Transverse colon (tissue), 4 donors: ENCODE results near the gene KCNMB1. TPM values are rescaled to one million over a fixed set of nuclear protein-coding genes. Genes with fewer than 3 reads are reported as not detected.

Experiments used
- DNase-seq: peaks from one replicate; pipeline ENCODE4 v3.0.0-alpha.2; 2019
- H3K27ac ChIP-seq, 4 donors: fragments of 200-600 bp; sonication (generic); 2 replicates each; pipeline ENCODE4 v1.5.1; 2016 to 2018; ENCODE audit warnings: inconsistent platforms in 4 of 4
- H3K27me3 ChIP-seq: fragments of 200-600 bp; sonication (generic); 2 replicates; pipeline ENCODE4 v1.5.1; 2017; ENCODE audit warnings: inconsistent platforms
- H3K36me3 ChIP-seq, 4 donors: fragments of 200-600 bp; sonication (generic); 2 replicates each; pipeline ENCODE4 v1.5.1; 2017 to 2019; ENCODE audit warnings: inconsistent platforms in 4 of 4
- H3K4me1 ChIP-seq, 4 donors: fragments of 200-600 bp; sonication (generic); 2 replicates each; pipeline ENCODE4 v1.5.1; 2017 to 2020; ENCODE audit warnings: inconsistent platforms in 4 of 4
- H3K4me3 ChIP-seq, 4 donors: fragments of 200-600 bp; sonication (generic); 1 replicate in 1 of 4; 2 replicates in 3 of 4; pipeline versions ENCODE4 v1.5.1 to v1.6.1; 2017 to 2019; ENCODE audit warnings: inconsistent platforms in 4 of 4
- H3K9me3 ChIP-seq, 2 donors: fragments of 200-600 bp; sonication (generic); 2 replicates each; pipeline ENCODE4 v1.5.1; 2017 to 2019; ENCODE audit warnings: inconsistent platforms in 2 of 2
- CTCF ChIP-seq, 5 experiments: fragments of 200-600 bp in 3 of 5; fragments of 450-650 bp in 2 of 5; sonication (generic) in 3 of 5; IDR thresholded peaks; 1 replicate in 2 of 5; 2 replicates in 3 of 5; pipeline ENCODE4 v1.5.1; 2016 to 2017; ENCODE audit warnings: antibody characterized with exemption in 5 of 5, inconsistent platforms in 3 of 5, mild to moderate bottlenecking in 2 of 5, moderate library complexity in 1 of 5
- EP300 ChIP-seq: sonication (generic); formaldehyde crosslinking; IDR thresholded peaks from one replicate; pipeline ENCODE4 v1.6.1; 2017; ENCODE audit warnings: antibody characterized with exemption, low read depth
- POLR2A ChIP-seq: fragments of 450-650 bp; IDR thresholded peaks from one replicate; pipeline ENCODE4 v1.6.1; 2016; ENCODE audit warnings: antibody characterized with exemption, mild to moderate bottlenecking, moderate library complexity
- POLR2AphosphoS5 ChIP-seq, 3 donors: sonication (generic); formaldehyde crosslinking; IDR thresholded peaks; one replicate each; pipeline ENCODE4 v1.6.1; 2016; ENCODE audit warnings: antibody characterized with exemption in 3 of 3
- WGBS, 2 donors: methylation state at CpG; one replicate each; pipeline ENCODE4 v1.1.5; 2018; ENCODE audit warnings: low coverage in 1 of 2; 5-methylcytosine and 5-hydroxymethylcytosine counted together
- in situ Hi-C, 4 donors: fragments of 200-750 bp; cut with MboI; loops; one replicate each; pipeline versions ENCODE4 v1.15.0 to v1.15.1; 2017; ENCODE audit warnings: low sequenced_read_pairs in 3 of 4, low pct_ligation_motif_present in 1 of 4, low pct_unique_long_range_greater_than_20kb in 1 of 4
- intact Hi-C: fragments of 100-400 bp; cut with DNase I; formaldehyde crosslinking; loops from one replicate; pipeline ENCODE4 v1.15.1; 2023; ENCODE audit warnings: low total_unique reads
- total RNA-seq, 4 donors: library from RNA; depleted of rRNA; stranded (reverse); fragments of >200 nt; gene quantifications; one replicate each; pipeline ENCODE4 v1.1.0, GENCODE V29; 2016

Gene KCNMB1
- total RNA-seq, 4 donors from 2014 or later: 6.0 to 17.2 (median 8.0) TPM

- WGBS, 2 donors: 50 to 72% methylated on average over 5 to 11 of the region's 11 CpGs
- Histone ChIP-seq H3K9me3 (no peaks in the 10 kb centered on the region), H3K4me1 (peaks cover 0 to 18% (median 8%) of the 10 kb centered on the region in 4 donors), H3K27ac (peak overlapping the region; percentile 57 to 75 (median 72)), H3K4me3 (no peak overlapping the region), H3K36me3 (no peaks in the 10 kb centered on the region), H3K27me3 (no peaks in the 10 kb centered on the region)
- intact Hi-C loops (no loop called here), in situ Hi-C loops (no loop called here)
- no peak for TF ChIP-seq POLR2A
- no peak for TF ChIP-seq CTCF (IDR thresholded peaks at IDR 0.05)
- TF ChIP-seq EP300: no peak
- no peak for TF ChIP-seq POLR2AphosphoS5 (IDR thresholded peaks at IDR 0.05)
- no peak for DNase-seq
These were observed 58.6 kb downstream of the KCNMB1 start for GRCh38 chr5:170330568-170331054.

- in situ Hi-C loops (no loop called here), intact Hi-C loops (no loop called here)
- H3K9me3 ChIP-seq: no peaks in the 10 kb centered on the region
- DNase-seq: no peak
- no peaks in the 10 kb centered on the region for H3K36me3 ChIP-seq
- H3K27ac ChIP-seq: no peak overlapping the region
- no peak overlapping the region for H3K4me3 ChIP-seq
- no peaks in the 10 kb centered on the region for H3K27me3 ChIP-seq
- WGBS, 2 donors: 70 to 80% methylated on average over 3 of the region's 3 CpGs
- no peak for TF ChIP-seq EP300
- no peak for TF ChIP-seq POLR2AphosphoS5 (IDR thresholded peaks at IDR 0.05)
- TF ChIP-seq POLR2A: no peak
- no peak for TF ChIP-seq CTCF (IDR thresholded peaks at IDR 0.05)
- H3K4me1 ChIP-seq: peaks cover 0 to 18% (median 8%) of the 10 kb centered on the region in 4 donors
These were observed 59.6 kb downstream of the KCNMB1 start for GRCh38 chr5:170329524-170329923.

- TF ChIP-seq POLR2A (no peak), EP300 (no peak), CTCF (IDR thresholded peaks at IDR 0.05) (no peak), POLR2AphosphoS5 (IDR thresholded peaks at IDR 0.05) (no peak)
- Histone ChIP-seq H3K27me3 (no peaks in the 10 kb centered on the region), H3K9me3 (no peaks in the 10 kb centered on the region), H3K36me3 (no peaks in the 10 kb centered on the region), H3K27ac (no peak overlapping the region), H3K4me1 (peaks cover 0 to 13% (median 8%) of the 10 kb centered on the region in 4 donors), H3K4me3 (no peak overlapping the region)
- intact Hi-C loops: no loop called here
- WGBS, 2 donors: 85 to 89% methylated on average over 2 of the region's 2 CpGs
- in situ Hi-C loops: no loop called here
- DNase-seq: no peak
These were observed 61.3 kb downstream of the KCNMB1 start for GRCh38 chr5:170327829-170328228.

- DNase-seq: no peak
- H3K27me3 ChIP-seq: no peaks in the 10 kb centered on the region
- H3K27ac ChIP-seq: no peak overlapping the region
- intact Hi-C loops (no loop called here), in situ Hi-C loops (no loop called here)
- H3K4me3 ChIP-seq: no peak overlapping the region
- H3K9me3 ChIP-seq: no peaks in the 10 kb centered on the region
- TF ChIP-seq POLR2A: no peak
- no peak for TF ChIP-seq EP300
- no peak for TF ChIP-seq POLR2AphosphoS5 (IDR thresholded peaks at IDR 0.05)
- no peak for TF ChIP-seq CTCF (IDR thresholded peaks at IDR 0.05)
- no peaks in the 10 kb centered on the region for H3K36me3 ChIP-seq
- H3K4me1 ChIP-seq: peaks cover 0 to 13% (median 8%) of the 10 kb centered on the region in 4 donors
- 49 to 55% methylated on average over 4 of the region's 4 CpGs for WGBS, 2 donors
These were observed 62.0 kb downstream of the KCNMB1 start for GRCh38 chr5:170327168-170327567.

Other genes starting within 250 kb of the KCNMB1 start
- under 1 TPM in 1 of 4 donors, not detected in 3; 0.79 TPM for gene C5orf58, start 156.4 kb downstream of the KCNMB1 start, total RNA-seq
- gene LCP2, start 91.6 kb downstream of the KCNMB1 start, total RNA-seq: 10 to 100 TPM in 3 of 4 donors, 1 to 10 TPM in 1; 2.6 to 33.0 (median 23.3) TPM
- 1 to 10 TPM in 2 of 4 donors, not detected in 2; 1.2 to 2.7 TPM for gene KCNIP1, start 114.7 kb upstream of the KCNMB1 start, total RNA-seq